Measurements from ENCODE around the gene MEF2D.

- TF ChIP-seq, protein P1, sequence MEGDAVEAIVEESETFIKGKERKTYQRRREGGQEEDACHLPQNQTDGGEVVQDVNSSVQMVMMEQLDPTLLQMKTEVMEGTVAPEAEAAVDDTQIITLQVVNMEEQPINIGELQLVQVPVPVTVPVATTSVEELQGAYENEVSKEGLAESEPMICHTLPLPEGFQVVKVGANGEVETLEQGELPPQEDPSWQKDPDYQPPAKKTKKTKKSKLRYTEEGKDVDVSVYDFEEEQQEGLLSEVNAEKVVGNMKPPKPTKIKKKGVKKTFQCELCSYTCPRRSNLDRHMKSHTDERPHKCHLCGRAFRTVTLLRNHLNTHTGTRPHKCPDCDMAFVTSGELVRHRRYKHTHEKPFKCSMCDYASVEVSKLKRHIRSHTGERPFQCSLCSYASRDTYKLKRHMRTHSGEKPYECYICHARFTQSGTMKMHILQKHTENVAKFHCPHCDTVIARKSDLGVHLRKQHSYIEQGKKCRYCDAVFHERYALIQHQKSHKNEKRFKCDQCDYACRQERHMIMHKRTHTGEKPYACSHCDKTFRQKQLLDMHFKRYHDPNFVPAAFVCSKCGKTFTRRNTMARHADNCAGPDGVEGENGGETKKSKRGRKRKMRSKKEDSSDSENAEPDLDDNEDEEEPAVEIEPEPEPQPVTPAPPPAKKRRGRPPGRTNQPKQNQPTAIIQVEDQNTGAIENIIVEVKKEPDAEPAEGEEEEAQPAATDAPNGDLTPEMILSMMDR (IDR thresholded peaks at IDR 0.05) = no peak
- no peak for TF ChIP-seq POLR2A (IDR thresholded peaks at IDR 0.05)
These were observed 64.2 kb downstream of the MEF2D start for GRCh38 chr1:156436141-156437036.
